ENCODE results near the gene APOLD1.
A peak's percentile ranks its signal among the peaks of the same experiment; 100 is the strongest.
"Not testable (repeated sequence)": the region's sequence is repeated elsewhere in the genome, so short reads cannot be mapped to it uniquely, and the experiment has no call there.

The APOLD1 gene

DNA sequence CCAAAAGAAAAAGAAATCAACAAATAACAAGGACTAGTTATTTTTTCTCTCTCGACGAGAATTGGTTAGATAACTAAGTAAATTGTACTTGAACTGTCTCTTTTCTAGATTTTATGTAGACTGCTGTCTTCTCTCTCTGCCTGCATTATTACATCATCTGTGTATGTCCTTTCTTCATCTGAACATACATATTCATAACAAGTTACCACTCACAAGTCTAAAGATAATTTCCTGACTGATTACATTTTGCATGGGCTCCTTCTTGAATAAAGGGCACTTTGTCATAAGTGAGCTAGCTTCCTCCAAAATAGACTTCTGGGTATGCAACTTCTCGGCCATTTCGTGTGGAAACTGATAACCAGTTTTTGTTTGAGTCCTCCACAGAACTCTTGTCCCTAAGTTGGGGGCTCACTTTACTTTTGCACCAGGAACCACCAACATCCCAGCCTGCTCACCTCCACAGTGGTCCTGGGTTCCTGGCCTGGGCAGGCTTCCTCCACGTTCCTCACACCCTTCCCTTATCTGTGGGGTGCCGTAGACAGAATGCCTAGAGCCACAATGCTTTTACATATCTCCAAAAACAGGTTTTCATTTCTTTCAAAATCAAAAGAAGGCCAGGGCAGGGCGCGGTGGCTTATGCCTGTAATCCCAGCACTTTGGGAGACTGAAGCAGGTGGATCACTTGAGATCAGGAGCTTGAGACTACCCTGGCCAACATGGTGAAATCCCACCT lies 21.5 kb downstream of the APOLD1 start:
- TF ChIP-seq, protein P1, sequence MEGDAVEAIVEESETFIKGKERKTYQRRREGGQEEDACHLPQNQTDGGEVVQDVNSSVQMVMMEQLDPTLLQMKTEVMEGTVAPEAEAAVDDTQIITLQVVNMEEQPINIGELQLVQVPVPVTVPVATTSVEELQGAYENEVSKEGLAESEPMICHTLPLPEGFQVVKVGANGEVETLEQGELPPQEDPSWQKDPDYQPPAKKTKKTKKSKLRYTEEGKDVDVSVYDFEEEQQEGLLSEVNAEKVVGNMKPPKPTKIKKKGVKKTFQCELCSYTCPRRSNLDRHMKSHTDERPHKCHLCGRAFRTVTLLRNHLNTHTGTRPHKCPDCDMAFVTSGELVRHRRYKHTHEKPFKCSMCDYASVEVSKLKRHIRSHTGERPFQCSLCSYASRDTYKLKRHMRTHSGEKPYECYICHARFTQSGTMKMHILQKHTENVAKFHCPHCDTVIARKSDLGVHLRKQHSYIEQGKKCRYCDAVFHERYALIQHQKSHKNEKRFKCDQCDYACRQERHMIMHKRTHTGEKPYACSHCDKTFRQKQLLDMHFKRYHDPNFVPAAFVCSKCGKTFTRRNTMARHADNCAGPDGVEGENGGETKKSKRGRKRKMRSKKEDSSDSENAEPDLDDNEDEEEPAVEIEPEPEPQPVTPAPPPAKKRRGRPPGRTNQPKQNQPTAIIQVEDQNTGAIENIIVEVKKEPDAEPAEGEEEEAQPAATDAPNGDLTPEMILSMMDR (IDR thresholded peaks at IDR 0.05; ENCODE audit: low read depth, low read length), result no peak
- in situ Hi-C loops (cut with HindIII; ENCODE audit: low sequenced_read_pairs), result no loop called here
- no peak for DNase-seq (ENCODE audit: low read depth, low spot score)
- H3K4me3 ChIP-seq (ENCODE audit: low read depth, low read length), result no peak overlapping the region

DNA sequence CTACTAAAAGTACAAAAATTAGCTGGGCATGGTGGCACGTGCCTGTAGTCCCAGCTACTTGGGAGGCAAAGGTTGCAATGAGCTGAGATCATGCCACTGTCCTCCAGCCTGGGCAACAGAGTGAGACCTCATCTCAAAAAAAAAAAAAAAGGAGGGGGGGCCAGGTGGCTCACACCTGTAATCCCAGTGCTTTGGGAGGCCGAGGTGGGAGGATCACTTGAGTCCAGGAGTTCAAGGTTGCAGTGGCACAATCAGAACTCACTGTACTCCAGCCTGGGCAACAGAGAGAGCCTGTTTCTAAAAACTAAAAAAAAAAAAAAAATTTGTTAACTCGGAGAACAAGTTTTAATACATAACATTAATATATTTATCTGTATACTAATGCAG lies 22.1 kb downstream of the APOLD1 start:
- in situ Hi-C loops (cut with HindIII; ENCODE audit: low sequenced_read_pairs); H3K4me3 ChIP-seq (ENCODE audit: low read depth, low read length); DNase-seq (ENCODE audit: low read depth, low spot score): not testable (repeated sequence)

DNA sequence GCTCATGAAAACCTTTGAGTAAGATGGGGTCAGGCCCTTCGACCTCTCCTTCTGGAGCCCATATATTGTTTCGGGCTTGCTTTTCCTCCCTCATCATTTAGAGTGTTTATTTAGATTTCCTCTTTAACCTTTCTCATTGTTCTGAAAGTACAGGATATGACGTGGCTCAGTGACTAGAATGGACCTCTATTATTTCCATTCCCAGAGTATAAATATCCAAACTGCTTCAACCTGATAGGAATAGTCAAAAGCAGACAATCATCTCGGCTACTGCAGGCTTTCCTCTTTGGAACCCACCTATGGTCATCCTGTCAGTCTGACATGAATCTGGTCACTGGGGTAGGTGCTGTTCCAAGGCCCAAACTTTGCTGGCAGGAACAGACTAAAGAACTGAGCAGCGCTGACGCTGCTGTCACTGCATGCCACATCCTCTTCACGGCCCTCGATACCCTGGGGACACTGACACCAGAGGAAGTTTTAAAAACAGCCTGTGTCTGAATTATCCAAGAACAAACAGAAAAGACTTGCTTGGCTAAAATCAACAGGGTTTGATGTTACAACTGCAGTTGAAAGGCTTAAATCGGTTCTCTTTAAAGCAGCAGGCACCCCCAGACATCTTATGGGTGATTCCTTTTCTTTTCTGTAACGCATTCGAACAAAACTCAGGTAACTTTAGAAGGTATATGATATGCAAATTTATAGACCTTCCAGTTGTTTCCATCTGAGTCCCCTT lies 22.7 kb downstream of the APOLD1 start:
- TF ChIP-seq, protein P1 (IDR thresholded peaks at IDR 0.05; ENCODE audit: low read depth, low read length), result no peak
- in situ Hi-C loops (cut with HindIII; ENCODE audit: low sequenced_read_pairs), result no loop called here
- DNase-seq (ENCODE audit: low read depth, low spot score), result peak; percentile 62
- no peak overlapping the region for H3K4me3 ChIP-seq (ENCODE audit: low read depth, low read length)

DNA sequence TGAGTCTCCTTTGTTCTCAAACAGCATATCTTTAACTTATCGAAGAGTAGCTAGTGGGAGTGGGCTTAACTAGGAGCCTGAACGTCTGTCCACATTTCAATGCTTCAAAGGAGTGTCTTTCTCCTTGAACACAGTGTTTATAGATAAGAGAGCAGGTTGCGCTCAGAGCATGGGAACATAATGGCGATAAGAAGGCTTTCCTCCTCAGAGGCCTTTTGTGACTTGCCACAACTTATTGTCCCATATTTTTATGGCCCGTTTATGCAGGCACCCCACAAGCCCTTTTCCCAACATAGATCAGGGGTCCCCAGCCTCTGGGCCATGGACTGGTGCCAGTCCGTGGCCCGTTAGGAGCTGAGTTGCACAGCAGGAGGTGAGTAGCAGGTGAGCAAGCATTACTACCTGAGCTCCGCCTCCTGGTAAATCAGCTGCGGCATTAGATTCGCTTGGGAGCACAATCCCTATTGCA lies 25.1 kb downstream of the APOLD1 start:
- in situ Hi-C loops (cut with HindIII; ENCODE audit: low sequenced_read_pairs), result no loop called here
- TF ChIP-seq, protein P1 (IDR thresholded peaks at IDR 0.05; ENCODE audit: low read depth, low read length), result no peak
- no peak overlapping the region for H3K4me3 ChIP-seq (ENCODE audit: low read depth, low read length)
- no peak for DNase-seq (ENCODE audit: low read depth, low spot score)

- no peak overlapping the region for H3K4me3 ChIP-seq (ENCODE audit: low read depth, low read length)
- in situ Hi-C loops (cut with HindIII; ENCODE audit: low sequenced_read_pairs), result no loop called here
- DNase-seq (ENCODE audit: low read depth, low spot score), result no peak
- TF ChIP-seq, protein P1 (IDR thresholded peaks at IDR 0.05; ENCODE audit: low read depth, low read length), result no peak
These were observed 25.9 kb downstream of the APOLD1 start for GRCh38 chr12:12811343-12811742.

GRCh38 chr12:12812174-12812573 lies 26.7 kb downstream of the APOLD1 start:
- no peak for DNase-seq (ENCODE audit: low read depth, low spot score)
- in situ Hi-C loops (cut with HindIII; ENCODE audit: low sequenced_read_pairs), result no loop called here
- TF ChIP-seq, protein P1 (IDR thresholded peaks at IDR 0.05; ENCODE audit: low read depth, low read length), result no peak

GRCh38 chr12:12812618-12813119 lies 27.2 kb downstream of the APOLD1 start:
- in situ Hi-C loops (cut with HindIII; ENCODE audit: low sequenced_read_pairs), result no loop called here
- TF ChIP-seq, protein P1 (IDR thresholded peaks at IDR 0.05; ENCODE audit: low read depth, low read length), result no peak
- DNase-seq (ENCODE audit: low read depth, low spot score), result no peak
- no peak overlapping the region for H3K4me3 ChIP-seq (ENCODE audit: low read depth, low read length)

More at GRCh38 chr12:12812174-12812573, 26.7 kb downstream of the APOLD1 start:
- H3K4me3 ChIP-seq (ENCODE audit: low read depth, low read length), result no peak overlapping the region
